SK-N-MC (cell line): ENCODE results near the gene CMTR1.

ENCODE experiments used
- EZH2 ChIP-seq: fragments of 200-600 bp; sonication (generic); IDR thresholded peaks from one replicate; pipeline ENCODE4 v1.6.1; 2017; ENCODE audit warnings: antibody characterized with exemption
- FOXP2 ChIP-seq: optimal IDR thresholded peaks from 2 replicates; pipeline ENCODE3; 2011; ENCODE audit warnings: mild to moderate bottlenecking, moderate library complexity; ENCODE audit not compliant: insufficient read depth; ENCODE audit errors: extremely low read length, control extremely low read depth
- POLR2AphosphoS5 ChIP-seq: IDR thresholded peaks from 2 replicates; pipeline ENCODE4 v1.6.1; 2012; ENCODE audit warnings: mild to moderate bottlenecking, low read depth, low read length, borderline replicate concordance

DNA sequence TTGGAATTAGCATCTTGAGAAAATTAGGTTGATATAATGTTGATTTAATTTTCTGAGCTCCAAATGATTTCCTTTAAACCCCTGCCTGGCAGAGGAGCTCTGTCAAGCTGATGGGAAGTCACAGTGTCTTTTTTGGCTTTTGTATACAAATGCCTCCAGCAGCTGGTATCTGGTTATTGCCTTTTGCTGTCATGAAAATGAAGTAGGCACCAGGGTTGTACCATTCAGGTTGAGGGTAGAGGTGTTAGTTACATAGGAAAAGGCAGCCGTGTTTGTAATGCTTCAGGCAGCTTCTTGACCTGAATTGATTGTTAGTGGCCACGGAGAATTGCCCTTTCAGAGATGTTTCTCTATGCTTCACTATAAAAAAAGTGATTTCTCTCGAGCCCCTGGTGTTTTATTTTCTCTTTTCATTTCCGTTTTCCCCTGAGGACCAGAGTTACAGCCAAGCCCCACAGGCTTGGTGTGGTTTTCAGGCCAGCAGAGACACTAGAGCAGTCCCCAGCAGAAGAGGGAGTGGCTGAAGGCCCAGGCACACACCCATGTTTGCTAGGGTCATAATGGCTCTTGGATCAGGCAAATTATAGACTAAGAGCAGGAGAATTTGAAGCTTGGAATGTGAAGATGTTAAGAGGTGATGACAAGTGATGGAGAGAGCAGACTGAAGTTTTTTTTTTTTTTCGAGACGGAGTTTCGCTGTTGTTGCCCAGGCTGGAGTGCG lies 21.6 kb downstream of the CMTR1 start:
- no peak for TF ChIP-seq EZH2
- TF ChIP-seq POLR2AphosphoS5 = no peak
- TF ChIP-seq FOXP2 = no peak
